Endodermal cell (in vitro differentiated cells): ENCODE results near the gene DPP10. TPM values are rescaled to one million over a fixed set of nuclear protein-coding genes. Genes with fewer than 3 reads are reported as not detected.

Experiments
- DNase-seq: peaks from one replicate; pipeline ENCODE4 v3.0.0-alpha.2; 2017
- H3K27ac ChIP-seq: 2 replicates; pipeline ENCODE4 v1.5.1; 2013; ENCODE audit warnings: mild to moderate bottlenecking, low read depth, low read length, moderate library complexity
- H3K27me3 ChIP-seq: 2 replicates; pipeline ENCODE4 v1.6.1; 2013; ENCODE audit warnings: mild to moderate bottlenecking, low read length, moderate library complexity; ENCODE audit not compliant: insufficient read depth, control insufficient read depth, poor library complexity, severe bottlenecking
- H3K36me3 ChIP-seq: 2 replicates; pipeline ENCODE4 v1.7.0; 2013; ENCODE audit warnings: mild to moderate bottlenecking, low read length, moderate library complexity; ENCODE audit not compliant: control insufficient read depth, insufficient read depth
- H3K4me1 ChIP-seq: one replicate; pipeline ENCODE4 v1.7.0; 2013; ENCODE audit warnings: low read length; ENCODE audit not compliant: control insufficient read depth, insufficient read depth
- H3K4me3 ChIP-seq: 2 replicates; pipeline ENCODE4 v1.5.1; 2013; ENCODE audit warnings: mild to moderate bottlenecking, low read length, moderate library complexity
- H3K9ac ChIP-seq: 2 replicates; pipeline ENCODE4 v1.6.1; 2013; ENCODE audit warnings: mild to moderate bottlenecking, low read length, moderate library complexity; ENCODE audit not compliant: poor library complexity, severe bottlenecking; ENCODE audit errors: extremely low read depth
- H3K9me3 ChIP-seq: 2 replicates; pipeline ENCODE4 v1.6.1; 2013; ENCODE audit warnings: mild to moderate bottlenecking, low read length, moderate library complexity; ENCODE audit not compliant: control insufficient read depth
- H3K27ac Mint-ChIP-seq: 2 replicates; pipeline ENCODE4 v1.8.0; 2020; ENCODE audit warnings: mixed read lengths
- H3K27me3 Mint-ChIP-seq: 2 replicates; pipeline ENCODE4 v1.8.0; 2021; ENCODE audit warnings: mild to moderate bottlenecking, mixed read lengths; ENCODE audit not compliant: insufficient read depth
- H3K36me3 Mint-ChIP-seq: 2 replicates; pipeline ENCODE4 v1.8.0; 2020; ENCODE audit warnings: low read depth, mixed read lengths
- H3K4me1 Mint-ChIP-seq: 2 replicates; pipeline ENCODE4 v1.8.0; 2020; ENCODE audit warnings: mixed read lengths
- H3K4me3 Mint-ChIP-seq: 2 replicates; pipeline ENCODE4 v1.8.0; 2020; ENCODE audit warnings: mild to moderate bottlenecking, moderate library complexity, mixed read lengths
- H3K9me3 Mint-ChIP-seq: 2 replicates; pipeline ENCODE4 v1.8.0; 2020; ENCODE audit warnings: mild to moderate bottlenecking, mixed read lengths
- CTCF ChIP-seq: fragments of 200-600 bp; sonication (generic); conservative IDR thresholded peaks from 2 replicates; pipeline ENCODE4 v1.5.0; 2021; ENCODE audit warnings: antibody characterized with exemption, mild to moderate bottlenecking
- whole genome bisulfite sequencing, 2 experiments: methylation state at CpG; one replicate each; pipeline versions ENCODE4 v1.1.5 to v1.1.7; 2013; ENCODE audit warnings: missing lambda C conversion rate in 2 of 2, mixed read lengths in 1 of 2; ENCODE audit not compliant: insufficient coverage in 1 of 2, insufficient read length in 1 of 2; 5-methylcytosine and 5-hydroxymethylcytosine counted together
- total RNA-seq, 2 donors: library from RNA; stranded (reverse); fragmentation: NEBNext Ultra II Directional in 1 of 2; extraction: Animal tissue kit (Norgen Biotek cat#: 25700) in 1 of 2; gene quantifications; 2 replicates in 1 of 2; 3 replicates in 1 of 2; pipeline ENCODE4 v1.2.1, GENCODE V29; 2021

Gene DPP10
- total RNA-seq, 2 donors from 2014 or later: 8.2 to 19.2 TPM

GRCh38 chr2:114426756-114427155 is 15.7 kb upstream of the DPP10 start:
- no peak overlapping the region for H3K9ac ChIP-seq
- no peaks in the 10 kb centered on the region for H3K9me3 Mint-ChIP-seq
- no peak overlapping the region for H3K27ac ChIP-seq
- no peak for TF ChIP-seq CTCF
- no peak for DNase-seq
- no peaks in the 10 kb centered on the region for H3K9me3 ChIP-seq
- H3K27me3 ChIP-seq: no peaks in the 10 kb centered on the region
- no peaks in the 10 kb centered on the region for H3K36me3 Mint-ChIP-seq
- H3K4me3 Mint-ChIP-seq: no peak overlapping the region
- no peaks in the 10 kb centered on the region for H3K36me3 ChIP-seq
- no peaks in the 10 kb centered on the region for H3K27me3 Mint-ChIP-seq
- H3K4me3 ChIP-seq: no peak overlapping the region
- WGBS, 2 experiments: 80 to 90% methylated on average over 1 to 3 of the region's 3 CpGs
- no peaks in the 10 kb centered on the region for H3K4me1 ChIP-seq
- H3K4me1 Mint-ChIP-seq: peaks cover 2% of the 10 kb centered on the region
- H3K27ac Mint-ChIP-seq: no peak overlapping the region

- Mint-ChIP-seq H3K9me3 (no peaks in the 10 kb centered on the region), H3K4me1 (no peaks in the 10 kb centered on the region), H3K27me3 (no peaks in the 10 kb centered on the region), H3K27ac (no peak overlapping the region), H3K4me3 (no peak overlapping the region), H3K36me3 (no peaks in the 10 kb centered on the region)
- 82 to 83% methylated on average over 1 of the region's 1 CpG for WGBS, 2 experiments
- Histone ChIP-seq H3K36me3 (no peaks in the 10 kb centered on the region), H3K27ac (no peak overlapping the region), H3K27me3 (no peaks in the 10 kb centered on the region), H3K4me1 (no peaks in the 10 kb centered on the region), H3K9ac (no peak overlapping the region), H3K4me3 (no peak overlapping the region), H3K9me3 (no peaks in the 10 kb centered on the region)
- TF ChIP-seq CTCF: no peak
- DNase-seq: no peak
These were observed 6.1 kb upstream of the DPP10 start for GRCh38 chr2:114436329-114436728.

- Mint-ChIP-seq H3K4me1 (no peaks in the 10 kb centered on the region), H3K4me3 (no peak overlapping the region), H3K36me3 (no peaks in the 10 kb centered on the region), H3K9me3 (no peaks in the 10 kb centered on the region), H3K27ac (no peak overlapping the region), H3K27me3 (no peaks in the 10 kb centered on the region)
- Histone ChIP-seq H3K27ac (no peak overlapping the region), H3K4me1 (no peaks in the 10 kb centered on the region), H3K9me3 (no peaks in the 10 kb centered on the region), H3K9ac (no peak overlapping the region), H3K36me3 (no peaks in the 10 kb centered on the region), H3K4me3 (no peak overlapping the region), H3K27me3 (no peaks in the 10 kb centered on the region)
- WGBS, 2 experiments: 72 to 76% methylated on average over 2 to 4 of the region's 4 CpGs
- DNase-seq: no peak
- TF ChIP-seq CTCF: no peak
These were observed 4.1 kb downstream of the DPP10 start for GRCh38 chr2:114446571-114446970.
